HG02884 (cell line): ENCODE results near the gene KAT2B.
"Not testable (repeated sequence)": the region's sequence is repeated elsewhere in the genome, so short reads cannot be mapped to it uniquely, and the experiment has no call there.

Source experiments
- ATAC-seq: cut with Tn5 transposase; IDR thresholded peaks from one replicate; pipeline ENCODE4 v1.9.1; 2021; ENCODE audit warnings: mild to moderate bottlenecking, moderate library complexity; ENCODE audit not compliant: unreplicated experiment

Gene KAT2B

DNA sequence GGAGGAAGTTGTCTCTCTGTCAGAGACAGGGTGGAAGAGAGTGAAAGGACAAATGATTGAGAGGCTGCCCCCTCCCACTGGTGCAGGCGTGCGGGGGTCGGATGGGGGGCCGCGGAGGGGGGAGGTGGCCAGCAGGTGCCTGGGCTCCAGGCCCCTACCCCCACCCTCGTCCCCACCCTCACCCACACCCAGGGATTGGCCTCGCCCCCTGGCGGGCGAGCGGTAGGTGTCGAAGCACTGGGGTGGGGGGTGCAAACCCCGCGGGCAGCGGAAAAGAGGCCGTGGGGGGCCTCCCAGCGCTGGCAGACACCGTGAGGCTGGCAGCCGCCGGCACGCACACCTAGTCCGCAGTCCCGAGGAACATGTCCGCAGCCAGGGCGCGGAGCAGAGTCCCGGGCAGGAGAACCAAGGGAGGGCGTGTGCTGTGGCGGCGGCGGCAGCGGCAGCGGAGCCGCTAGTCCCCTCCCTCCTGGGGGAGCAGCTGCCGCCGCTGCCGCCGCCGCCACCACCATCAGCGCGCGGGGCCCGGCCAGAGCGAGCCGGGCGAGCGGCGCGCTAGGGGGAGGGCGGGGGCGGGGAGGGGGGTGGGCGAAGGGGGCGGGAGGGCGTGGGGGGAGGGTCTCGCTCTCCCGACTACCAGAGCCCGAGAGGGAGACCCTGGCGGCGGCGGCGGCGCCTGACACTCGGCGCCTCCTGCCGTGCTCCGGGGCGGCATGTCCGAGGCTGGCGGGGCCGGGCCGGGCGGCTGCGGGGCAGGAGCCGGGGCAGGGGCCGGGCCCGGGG, at the start of gene KAT2B:
Gene KAT2B, plus strand, starts transcription at position 682 of the 783 bp plus-strand sequence. Its CDS starts 32 bp downstream, at position 714.
- ATAC-seq: peak; percentile 44

DNA sequence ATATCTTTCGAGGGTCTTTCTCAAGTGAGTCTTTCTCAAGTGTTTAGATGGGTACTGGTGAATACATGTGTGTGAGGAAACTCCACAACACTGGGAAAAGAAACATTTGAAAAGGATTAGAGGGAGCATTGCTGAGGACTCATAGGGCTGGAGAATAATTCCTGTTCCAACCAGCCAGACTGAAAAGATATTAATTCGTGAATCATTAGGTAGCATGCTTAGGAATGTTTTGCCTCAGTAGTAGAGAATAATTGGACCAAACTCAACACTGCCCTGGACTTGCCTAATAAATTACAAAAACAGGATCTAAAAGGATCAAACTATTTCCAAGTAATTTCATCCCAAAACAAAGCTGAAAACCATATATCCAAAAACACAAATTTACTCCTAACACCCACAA, 45.5 kb upstream of the KAT2B start:
- ATAC-seq: no peak

DNA sequence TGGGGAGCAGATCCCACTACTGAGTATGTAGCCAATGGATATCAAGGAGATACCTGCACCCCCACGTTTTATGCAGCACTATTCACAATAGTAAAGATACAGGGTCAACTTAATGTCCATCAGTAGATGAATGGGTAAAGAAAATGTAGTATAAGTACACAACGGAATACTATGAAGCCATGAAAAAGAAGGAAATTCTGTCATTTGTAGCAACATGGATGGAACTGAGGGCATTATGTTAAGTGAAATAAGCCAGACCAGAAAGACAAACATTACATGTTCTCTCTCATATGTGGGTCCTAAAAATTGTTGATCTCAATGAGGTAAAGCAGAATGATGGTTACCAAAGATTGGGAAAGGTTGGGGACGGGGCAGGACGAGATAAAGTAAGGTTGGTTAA, 42.7 kb upstream of the KAT2B start:
- ATAC-seq: no peak

DNA sequence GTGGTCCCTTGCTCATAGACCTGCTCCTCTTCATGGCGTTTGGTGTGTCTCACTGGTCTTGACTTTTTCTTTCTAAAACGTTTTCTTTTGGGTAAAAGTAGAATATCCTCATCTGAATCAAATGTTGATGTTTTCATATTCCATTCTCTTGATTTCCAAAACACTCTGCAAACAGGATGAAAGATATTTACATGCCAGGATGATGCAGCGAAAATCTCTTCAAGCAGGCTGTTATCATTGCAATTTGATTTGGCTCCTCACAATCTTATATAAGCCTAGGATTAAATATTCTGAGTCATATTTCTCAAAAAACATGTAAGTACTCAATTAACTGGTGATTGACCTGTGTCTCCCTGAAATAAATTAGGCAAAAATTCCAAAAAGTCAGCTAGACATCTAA, 38.3 kb upstream of the KAT2B start:
- ATAC-seq: no peak

DNA sequence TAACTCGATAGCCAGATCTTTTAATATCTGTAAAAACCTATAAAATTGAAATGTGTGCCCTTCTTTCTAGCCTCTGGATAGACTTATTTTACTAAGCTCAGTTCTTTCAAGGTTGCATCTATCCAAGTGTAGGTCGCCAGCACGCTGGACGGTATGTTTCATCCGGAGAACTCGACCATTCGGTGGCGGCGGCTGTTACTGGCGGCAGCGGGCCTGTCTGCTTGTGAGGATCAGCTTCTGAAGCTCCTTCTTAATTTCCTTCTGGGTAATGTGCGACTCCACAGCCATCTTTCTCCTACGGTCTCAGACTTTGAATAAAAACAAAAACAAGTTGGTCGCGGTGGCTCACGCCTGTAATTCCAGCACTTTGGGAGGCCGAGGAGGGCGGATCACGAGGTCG, 32.3 kb upstream of the KAT2B start:
- ATAC-seq: no peak

DNA sequence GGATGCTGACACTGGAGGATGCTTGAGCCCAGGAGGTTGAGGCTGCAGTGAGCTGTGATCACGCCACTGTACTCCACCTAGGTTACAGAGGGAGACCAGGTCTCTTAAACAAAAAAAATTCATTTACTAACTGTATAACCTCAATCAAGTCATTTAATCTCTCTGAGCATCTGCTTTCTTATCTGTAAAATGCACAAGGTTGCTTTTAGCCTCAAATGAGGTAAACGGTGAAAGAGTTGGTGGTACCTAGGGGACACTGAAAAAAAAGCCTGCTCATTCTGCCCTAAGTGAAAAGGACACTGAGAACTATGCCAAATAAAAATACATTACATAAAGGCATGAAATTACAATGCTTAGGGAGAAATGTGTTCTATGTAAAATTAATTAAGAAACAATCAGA, 31.6 kb upstream of the KAT2B start:
- ATAC-seq: no peak

DNA sequence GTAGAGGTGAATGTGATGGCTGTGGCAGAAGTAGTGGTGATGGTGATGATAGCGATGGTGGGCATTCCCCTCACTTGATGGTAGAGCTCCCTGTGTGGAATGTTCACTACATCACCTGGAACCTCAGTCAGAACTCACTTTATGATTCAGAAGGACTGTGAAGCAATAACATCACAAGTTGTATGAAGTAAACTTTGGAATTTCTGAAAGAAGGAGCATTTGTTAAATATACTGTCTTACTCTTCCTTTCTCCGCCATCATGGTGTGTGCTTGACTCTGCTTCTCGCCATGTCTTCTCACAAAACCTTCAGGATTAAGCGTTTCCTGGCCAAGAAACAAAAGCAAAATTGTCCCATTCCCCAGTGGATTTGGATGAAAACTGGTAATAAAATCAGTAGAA, 28.1 kb upstream of the KAT2B start, which contains the start of gene PP2D1:
Gene PP2D1, minus strand, starts transcription at position 101 of the 400 bp plus-strand sequence. CDS start 192 bp downstream, outside the sequence.
- ATAC-seq: no peak

DNA sequence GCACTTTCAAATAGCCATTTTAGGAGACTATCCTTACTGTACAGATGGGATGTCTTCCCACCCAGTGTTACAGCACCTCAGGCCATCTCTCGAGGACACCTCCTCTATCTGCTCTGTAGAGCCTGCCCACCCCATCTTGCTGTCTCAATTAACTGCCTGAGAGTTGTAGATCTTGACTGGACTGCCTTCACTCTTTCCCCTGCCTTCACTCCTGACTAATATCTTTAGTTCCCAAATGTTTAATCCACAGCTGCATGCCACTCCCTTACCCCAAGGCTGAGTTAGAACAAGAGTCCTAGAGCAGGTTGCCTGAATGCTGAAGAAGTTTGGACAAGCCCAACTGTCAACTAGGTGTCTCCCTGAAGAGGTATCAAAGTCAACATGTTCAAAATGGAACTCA, 26.9 kb upstream of the KAT2B start:
- ATAC-seq: no peak

DNA sequence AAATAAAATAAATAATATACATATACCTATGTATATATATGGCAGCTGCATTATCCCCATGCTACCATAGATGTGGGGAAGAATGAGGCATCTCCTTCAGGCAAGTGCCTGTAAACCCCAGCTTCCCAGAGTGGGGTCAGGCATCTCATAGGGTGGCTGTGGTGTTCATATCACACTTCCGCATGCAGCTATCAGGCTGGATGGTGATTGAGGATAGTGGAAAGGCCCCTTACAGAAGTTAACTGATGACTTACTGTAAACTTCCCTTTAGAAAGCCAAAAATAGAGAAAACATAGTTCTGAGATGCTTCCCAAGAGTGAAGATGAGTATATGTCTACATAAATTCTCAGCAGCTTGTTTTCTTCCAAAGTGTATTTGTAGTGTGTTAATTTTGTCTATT, 24.7 kb upstream of the KAT2B start:
- ATAC-seq: no peak

DNA sequence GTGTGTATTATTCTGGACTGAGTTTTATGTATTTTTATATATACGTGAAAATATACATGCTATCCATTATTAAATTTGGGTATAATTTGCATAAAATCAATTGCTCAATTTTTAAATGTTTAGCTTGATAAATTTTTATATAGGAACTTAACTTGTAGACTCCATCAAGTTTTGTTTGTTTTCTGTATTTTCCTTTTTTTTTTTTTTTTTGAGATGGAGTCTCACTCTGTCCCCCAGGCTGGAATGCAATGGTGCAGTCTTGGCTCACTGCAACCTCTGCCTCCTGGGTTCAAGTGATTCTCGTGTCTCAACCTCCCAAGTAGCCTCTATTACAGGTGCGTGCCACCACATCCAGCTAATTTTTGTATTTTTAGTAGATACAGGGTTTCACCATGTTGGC, 24.2 kb upstream of the KAT2B start:
- ATAC-seq: not testable (repeated sequence)

DNA sequence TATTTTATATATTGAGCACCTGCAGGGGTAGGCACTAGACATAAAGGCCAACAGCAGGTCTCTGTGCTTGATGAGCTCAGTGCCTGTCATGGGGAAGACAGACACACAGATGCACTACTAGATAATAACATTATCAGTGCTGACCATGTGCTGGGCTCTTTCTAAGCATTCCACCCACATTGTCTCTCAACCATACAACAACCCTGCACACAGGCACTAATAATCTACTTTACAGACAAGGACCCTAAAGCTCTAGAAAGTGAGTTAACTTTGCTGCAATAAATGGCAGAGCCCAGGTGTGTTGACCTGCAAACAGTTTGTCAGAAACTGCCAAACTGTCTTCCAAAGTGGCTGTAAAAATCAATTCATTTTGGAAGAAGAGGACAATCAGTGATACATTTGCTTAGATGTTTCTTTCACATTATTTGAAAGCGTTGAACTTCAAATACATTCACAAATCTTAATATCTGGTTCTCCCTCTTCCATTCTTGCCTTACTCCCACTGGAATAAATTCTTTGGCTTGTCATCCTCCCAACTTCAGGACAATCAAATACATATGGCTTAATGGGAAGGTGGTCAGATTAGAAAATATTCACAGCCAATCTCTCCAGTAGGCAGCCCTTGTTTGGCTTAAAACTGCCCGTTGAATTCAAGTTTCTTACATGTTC, 17.2 kb upstream of the KAT2B start:
- ATAC-seq: no peak

DNA sequence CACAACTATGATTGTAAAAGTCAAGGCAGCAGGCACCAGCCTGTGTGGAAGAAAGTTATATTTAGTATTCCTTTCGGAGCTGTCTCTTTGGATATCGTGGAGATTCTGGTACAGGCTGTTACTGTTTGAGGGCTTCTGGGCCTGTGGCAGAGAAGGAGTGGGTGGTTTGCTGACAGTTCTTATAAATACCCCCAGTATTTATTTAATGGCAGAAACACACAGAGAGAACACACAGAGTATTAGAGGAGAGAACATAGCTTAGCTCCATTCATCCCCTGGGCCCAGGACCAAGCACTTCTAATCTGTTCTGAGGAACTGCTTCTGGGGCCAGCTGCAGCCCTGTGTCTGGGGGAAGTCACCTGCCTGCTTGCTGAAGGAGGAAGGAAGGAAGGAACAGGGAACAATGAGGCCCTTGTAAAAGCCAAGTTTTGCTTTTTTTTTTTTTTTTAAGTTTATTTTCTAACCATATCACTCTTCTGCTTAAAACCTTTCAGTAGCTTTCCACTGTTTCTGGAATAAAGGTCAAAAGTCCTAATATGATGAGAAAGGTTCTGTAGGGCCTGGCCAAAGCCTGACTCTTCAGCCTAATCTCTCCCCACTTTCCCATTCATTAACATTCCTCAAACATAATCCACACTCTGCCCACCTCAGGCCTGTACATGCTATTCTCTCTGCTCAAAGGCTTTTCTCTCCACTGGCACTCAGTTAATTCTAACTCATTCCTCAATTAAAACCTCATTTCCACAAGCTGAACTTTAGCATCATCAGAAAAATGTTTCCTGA, 16.4 kb upstream of the KAT2B start:
- no peak for ATAC-seq

DNA sequence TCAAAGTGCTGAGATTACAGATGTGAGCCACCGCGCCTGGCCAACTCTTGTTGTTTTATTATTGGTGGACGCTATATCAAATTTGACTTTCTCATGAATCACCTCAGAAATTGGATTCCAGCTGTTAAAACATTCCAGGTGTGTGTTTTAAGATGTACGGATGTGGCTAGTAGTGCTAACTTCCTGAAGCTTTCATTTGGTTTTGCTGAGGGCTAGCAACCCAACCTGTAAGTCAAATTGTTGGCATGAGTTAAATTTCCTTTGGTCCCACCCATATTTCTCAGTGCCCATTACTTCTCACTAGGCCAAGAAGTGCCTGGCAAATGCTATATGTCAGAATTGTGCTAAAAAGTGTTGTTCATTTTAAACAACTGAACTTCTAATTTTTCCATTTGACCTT, 13.1 kb upstream of the KAT2B start:
- no peak for ATAC-seq

DNA sequence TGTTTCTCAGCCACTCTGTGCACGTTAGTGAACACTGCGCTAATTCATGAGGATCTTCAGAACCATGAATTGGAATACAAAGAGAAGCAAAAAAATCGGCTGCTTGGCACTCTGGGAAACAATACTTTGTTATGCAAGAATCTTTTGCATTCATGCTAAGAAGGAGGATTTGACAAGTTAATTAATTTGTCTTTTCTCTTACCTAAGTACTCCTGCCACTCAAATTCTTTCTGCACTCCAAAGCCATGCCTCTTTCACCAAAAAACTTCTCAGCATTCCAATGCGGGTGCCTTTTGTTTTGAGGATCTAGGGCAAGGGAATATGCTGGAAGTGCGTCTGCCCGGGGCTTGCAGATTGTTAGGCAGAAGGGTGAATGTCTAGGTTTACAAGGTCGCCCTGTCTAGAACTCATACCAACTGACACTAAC, 11.3 kb upstream of the KAT2B start:
- no peak for ATAC-seq

DNA sequence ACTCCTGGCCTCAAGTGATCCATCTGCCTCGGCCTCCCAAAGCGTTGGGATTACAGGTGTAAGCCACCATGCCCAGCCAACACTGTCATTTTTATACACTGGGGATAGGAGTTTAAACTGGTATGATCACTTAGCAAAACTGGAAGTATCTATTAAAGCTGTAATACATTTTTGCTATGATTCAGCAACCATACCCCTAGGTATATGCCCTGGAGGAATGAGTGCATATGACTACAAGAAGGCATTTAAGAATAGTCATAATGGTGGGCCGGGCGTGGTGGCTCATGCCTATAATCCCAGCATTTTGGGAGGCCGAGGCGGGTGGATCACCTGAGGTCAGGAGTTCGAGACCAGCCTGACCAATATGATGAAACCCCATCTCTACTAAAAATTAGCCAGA, 8.3 kb upstream of the KAT2B start:
- not testable (repeated sequence) for ATAC-seq

DNA sequence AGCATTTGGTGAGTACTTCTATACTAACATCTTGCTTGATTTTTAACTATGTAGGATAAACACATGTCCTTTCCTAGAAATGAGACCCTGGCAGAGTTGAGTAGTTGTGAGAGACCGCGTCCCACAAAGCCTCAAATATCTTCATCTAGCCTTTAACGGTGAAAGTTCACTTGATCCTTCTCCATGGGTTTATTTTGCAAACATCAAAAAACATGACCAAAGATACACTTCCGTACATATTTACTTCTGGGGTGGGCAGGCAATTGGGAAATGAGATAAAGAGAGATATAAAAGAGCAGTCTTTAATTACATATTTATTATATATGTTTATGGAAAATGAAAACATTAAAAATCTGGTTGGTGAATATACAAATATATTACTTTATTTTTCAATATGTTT, 5.2 kb upstream of the KAT2B start:
- no peak for ATAC-seq

DNA sequence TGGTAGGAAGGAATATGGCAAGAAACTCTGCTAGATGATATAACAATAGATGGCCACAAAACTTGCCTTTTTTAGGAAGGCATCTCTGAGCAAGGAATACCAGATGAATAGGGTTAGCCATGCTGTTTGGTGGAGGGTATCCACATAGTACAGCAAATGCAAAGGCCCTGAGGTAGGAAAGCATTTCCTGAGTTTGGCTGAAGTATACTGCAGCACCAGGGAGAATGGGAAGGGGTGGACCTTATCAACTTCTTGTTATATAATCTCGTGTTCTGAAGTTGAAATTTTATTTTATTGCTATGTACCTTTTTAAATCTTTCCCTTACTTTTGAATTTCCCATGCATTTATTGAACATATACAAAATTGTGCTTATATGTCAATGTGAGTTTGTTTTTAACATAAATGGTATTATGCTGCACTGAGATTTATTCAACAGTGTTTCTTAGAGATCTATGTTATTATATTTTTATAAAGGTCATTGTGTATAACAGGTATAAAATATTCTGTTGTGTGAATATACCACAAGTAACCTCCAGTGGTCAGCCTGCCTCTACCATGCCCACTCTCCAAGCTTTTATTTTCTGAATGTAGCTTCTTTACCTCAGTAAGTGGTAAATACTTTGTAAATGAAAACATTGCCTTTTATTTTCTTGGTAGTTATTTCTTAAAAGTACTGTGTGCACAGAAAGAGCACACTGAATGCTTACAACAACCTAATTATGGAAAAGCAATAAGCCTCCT, 2.8 kb upstream of the KAT2B start:
- no peak for ATAC-seq

DNA sequence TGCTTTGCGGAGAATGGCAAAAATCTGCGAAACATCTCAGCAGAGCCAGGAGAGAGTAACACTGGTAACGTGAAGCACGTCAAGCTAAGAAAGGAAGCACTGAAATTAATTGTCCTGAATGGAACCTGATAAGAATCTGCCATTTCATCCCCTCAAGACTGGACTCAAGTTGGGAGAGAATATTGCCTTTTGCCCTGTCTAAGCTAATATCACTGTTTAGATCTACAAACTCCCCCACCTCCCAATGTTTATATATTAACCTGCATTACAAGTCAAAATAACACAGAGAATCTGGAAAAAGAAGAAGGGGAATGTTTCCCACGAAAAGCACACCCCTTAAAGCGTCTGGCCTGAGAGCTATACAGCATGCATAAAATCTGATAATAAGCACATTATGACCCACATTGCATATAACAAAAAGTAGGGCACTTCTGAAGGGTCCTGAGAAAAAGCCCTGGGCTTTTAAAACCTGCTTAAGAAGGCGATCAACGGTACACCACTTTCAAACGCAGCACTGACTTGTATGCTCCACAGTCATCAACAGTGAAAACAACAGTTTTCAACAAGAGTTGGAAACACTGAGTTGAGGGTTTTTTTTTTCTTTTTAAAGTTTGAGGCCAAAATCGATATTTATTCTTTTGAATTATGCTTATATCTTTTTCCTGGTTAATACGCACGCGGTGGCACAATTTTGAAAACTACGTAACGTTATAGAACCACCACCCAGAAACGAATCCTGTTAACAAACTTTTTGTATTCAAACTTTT, 1.4 kb upstream of the KAT2B start:
- no peak for ATAC-seq

DNA sequence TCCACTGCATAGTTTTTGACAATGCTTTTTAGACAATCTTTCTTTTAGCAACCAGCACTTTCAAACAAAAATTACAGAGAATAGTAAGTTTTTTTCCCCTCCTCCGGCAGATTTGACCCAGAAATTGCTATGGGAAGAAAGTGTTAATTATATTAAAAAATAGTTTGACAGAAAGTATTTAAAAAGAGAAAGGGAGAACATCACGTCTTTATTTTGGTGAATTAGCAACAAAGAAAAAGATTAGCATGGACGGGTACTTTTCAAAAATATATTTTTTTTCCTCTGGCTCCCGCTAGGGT, 831 bp upstream of the KAT2B start:
- no peak for ATAC-seq

DNA sequence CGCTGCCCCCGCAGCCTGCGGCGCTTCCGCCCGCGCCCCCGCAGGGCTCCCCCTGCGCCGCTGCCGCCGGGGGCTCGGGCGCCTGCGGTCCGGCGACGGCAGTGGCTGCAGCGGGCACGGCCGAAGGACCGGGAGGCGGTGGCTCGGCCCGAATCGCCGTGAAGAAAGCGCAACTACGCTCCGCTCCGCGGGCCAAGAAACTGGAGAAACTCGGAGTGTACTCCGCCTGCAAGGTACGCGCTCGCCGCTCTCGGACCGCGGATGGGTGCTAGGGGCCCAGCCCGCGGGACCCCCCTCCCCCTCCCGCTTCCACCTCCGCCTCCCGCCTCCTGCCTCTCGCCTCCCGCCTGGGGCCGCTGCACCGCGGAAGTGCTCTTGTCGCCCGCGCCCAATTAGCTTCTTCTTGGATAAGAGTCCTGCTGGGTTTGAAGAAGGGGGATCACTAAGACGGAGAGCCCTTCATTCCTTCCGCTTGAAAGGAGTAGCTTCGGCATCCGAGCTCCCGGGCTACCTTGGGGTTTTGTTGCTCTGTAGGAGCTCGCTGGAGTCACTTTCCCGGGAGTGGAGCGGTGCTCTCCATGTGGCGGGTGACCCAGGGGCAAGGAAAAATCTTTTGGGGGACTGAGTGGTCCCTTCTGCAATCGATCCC, 426 bp downstream of the KAT2B start:
- ATAC-seq: peak; percentile 28
